ENCODE data around the gene RAB37.

The RAB37 gene

GRCh38 chr17:74736513-74737298, at the start of gene RAB37:
TSS of gene RAB37 (plus strand) at chr17:74737256. CDS start at chr17:74737273, 17 bp downstream.
- DNase-seq (ENCODE audit: low spot score): no peak

DNA sequence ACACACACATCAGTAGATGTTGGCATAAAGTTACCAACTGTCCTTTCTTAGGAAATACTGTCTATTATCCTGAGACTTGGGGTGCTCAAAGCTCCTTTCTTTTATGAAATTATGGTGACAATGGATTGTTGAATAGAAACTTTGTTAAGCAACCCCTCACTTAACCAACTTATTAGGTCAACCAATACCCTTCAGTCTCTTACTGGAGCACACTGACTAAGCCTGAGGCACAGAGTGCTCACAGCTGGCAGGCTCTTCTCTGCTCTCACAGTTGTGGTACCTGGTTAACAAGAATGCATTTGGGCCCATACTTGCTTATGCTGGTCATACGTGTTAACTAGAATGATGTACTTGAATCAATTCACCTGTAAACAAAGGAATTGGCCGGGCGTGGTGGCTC, 49.2 kb upstream of the RAB37 start:
- DNase-seq (ENCODE audit: low spot score): no peak

- DNase-seq (ENCODE audit: low spot score): peak; percentile 53
These were observed 46.6 kb upstream of the RAB37 start for GRCh38 chr17:74690409-74690825.

GRCh38 chr17:74691151-74691550, 45.9 kb upstream of the RAB37 start:
- DNase-seq (ENCODE audit: low spot score): no peak

DNA sequence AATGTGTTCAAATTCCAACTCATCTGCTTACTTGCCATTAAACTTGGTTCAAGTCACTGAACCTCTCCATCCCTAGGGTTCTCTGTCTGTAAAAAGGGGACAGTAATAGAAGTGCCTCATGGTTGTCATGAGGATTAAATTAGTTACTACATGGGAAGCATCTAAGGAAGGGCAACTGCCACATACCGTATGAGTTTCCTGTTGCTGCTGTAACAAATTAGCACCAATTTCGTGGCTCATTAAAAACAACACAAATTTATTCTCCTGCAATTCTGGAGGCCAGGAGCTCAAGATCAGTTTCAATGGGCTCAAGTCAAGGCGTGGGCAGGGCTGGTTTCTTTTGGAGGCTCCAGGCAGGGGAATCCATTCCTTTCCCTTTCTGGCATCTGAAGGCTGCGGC, 43.0 kb upstream of the RAB37 start:
- DNase-seq (ENCODE audit: low spot score): no peak

- DNase-seq (ENCODE audit: low spot score): no peak
These were observed 41.4 kb upstream of the RAB37 start for GRCh38 chr17:74695629-74696028.

GRCh38 chr17:74697515-74697914, 39.5 kb upstream of the RAB37 start:
- DNase-seq (ENCODE audit: low spot score): no peak

GRCh38 chr17:74698069-74698468, 39.0 kb upstream of the RAB37 start:
- DNase-seq (ENCODE audit: low spot score): no peak

GRCh38 chr17:74699236-74699635, 37.8 kb upstream of the RAB37 start:
- no peak for DNase-seq (ENCODE audit: low spot score)

DNA sequence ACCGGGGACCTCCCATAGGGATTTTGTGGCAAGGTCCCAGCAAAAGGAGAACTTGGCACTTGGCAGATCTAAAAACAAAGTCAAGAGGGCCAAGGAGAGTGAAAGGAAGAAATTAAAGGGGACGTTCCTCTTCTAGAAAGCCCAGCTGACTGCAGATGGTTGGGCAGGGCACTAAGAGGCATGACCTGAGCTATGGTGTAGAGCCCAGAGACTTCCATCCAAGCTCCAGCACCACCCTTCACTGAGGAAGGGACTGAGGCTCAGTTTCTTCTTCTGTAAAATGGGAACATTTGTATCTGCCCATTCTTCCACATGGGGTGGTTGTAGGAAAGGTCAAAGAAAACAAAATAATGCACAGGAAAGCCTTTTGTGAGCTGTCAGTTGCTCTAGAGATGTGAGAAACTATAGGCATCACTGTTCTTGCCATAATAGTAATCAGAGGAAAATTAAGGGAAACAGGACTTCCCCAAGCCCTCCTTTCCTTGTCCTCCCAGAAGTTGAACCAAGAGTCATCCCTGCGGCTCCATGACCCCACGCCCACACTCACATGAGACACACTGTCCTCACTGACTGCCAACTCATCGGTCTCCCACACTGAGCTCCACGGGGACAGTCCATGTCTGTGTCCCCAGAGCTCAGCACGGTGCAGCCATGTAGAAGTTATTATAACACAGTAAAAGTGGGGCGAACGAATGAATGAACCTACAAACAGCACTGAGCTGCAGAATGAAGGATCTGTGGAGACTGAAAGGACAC, 34.8 kb upstream of the RAB37 start:
- no peak for DNase-seq (ENCODE audit: low spot score)

DNA sequence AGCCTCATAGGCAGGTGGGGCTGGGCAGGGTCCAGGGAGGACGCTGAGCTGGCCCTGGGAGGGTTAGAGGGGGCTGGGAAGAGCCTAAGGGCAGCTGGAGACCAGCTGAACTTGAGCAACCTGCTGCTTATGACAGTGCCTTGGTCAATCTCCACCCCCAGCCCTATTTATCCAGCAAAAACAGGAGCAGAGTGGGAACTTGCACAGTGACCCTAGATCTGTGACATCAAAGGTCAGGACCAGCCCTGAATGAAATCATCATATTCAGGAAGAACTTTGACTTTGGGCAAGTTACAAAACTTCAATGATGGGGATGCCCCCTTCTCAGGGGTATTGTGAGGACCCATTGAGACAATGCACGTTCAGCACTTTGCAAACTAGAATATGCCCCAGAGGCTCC, 33.7 kb upstream of the RAB37 start:
- DNase-seq (ENCODE audit: low spot score): no peak

DNA sequence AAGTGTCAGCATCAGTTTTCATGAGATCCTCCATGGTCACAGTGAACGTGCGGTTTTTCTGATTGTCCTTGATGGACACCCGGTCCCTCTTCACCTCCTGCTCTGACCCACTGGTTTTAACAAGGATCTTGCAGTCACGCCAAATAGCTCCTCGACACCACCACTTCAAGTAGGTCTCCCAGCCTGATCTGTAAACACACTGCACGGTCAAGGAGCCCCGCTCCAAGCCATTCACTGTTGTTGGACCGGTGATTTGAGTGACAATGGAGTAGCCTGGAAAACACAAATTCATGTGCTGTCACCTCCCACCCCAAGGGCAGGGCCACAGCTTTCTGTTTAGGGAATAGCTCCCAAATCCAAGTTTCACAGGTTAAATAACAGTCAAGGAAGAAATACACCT, 32.5 kb upstream of the RAB37 start:
- DNase-seq (ENCODE audit: low spot score): no peak

- no peak for DNase-seq (ENCODE audit: low spot score)
These were observed 25.8 kb upstream of the RAB37 start for GRCh38 chr17:74711058-74711824.

GRCh38 chr17:74712301-74712700, 24.8 kb upstream of the RAB37 start:
- DNase-seq (ENCODE audit: low spot score): no peak

- DNase-seq (ENCODE audit: low spot score): peak; percentile 68
These were observed 24.3 kb upstream of the RAB37 start, which contains the start of gene CD300LF for GRCh38 chr17:74712756-74713155. TSS of gene CD300LF (minus strand) at chr17:74712923. CDS start at chr17:74712866, 57 bp downstream.

- DNase-seq (ENCODE audit: low spot score): no peak
These were observed 23.8 kb upstream of the RAB37 start for GRCh38 chr17:74713171-74713755.

GRCh38 chr17:74715144-74715543, 21.9 kb upstream of the RAB37 start:
- no peak for DNase-seq (ENCODE audit: low spot score)

DNA sequence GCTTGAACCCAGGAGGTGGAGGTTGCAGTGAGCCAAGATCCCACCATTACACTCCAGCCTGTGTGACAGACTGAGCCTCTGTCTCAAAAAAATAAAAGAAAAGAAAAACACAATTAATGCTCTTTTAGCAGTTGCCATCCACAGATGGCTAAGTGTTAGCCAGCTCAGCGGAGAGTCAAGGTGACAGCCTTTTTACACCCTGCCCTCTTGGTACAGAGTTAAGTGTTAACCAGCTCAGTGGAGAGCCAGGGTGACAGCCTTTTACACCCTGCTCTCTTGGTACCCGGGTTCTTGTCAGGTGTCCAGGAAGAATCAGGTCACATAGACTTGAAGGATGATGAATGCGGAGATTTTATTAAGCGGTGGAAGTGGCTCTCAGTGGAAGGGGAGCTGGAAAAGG, 16.6 kb upstream of the RAB37 start:
- DNase-seq (ENCODE audit: low spot score): no peak

GRCh38 chr17:74722782-74723181, 14.3 kb upstream of the RAB37 start:
- no peak for DNase-seq (ENCODE audit: low spot score)

- DNase-seq (ENCODE audit: low spot score): no peak
These were observed 13.2 kb upstream of the RAB37 start for GRCh38 chr17:74723891-74724290.

- no peak for DNase-seq (ENCODE audit: low spot score)
These were observed 11.9 kb upstream of the RAB37 start for GRCh38 chr17:74725111-74725510.

- DNase-seq (ENCODE audit: low spot score): no peak
These were observed 8.9 kb upstream of the RAB37 start for GRCh38 chr17:74728033-74728701.
